C4-2B (cell line): ENCODE data around the gene UGT1A4.

Source experiments
- CTCF ChIP-seq: fragments of 450-650 bp; conservative IDR thresholded peaks from 2 replicates; pipeline ENCODE4 v1.5.1; 2017; ENCODE audit warnings: mild to moderate bottlenecking
- ZFX ChIP-seq: fragments of 450-650 bp; IDR thresholded peaks from 2 replicates; pipeline ENCODE4 v1.6.1; 2017

GRCh38 chr2:233756429-233757081 is 38.0 kb downstream of the UGT1A4 start:
- no peak for TF ChIP-seq CTCF
- no peak for TF ChIP-seq ZFX
